Heart right ventricle (tissue), 16 donors: ENCODE measurements around the gene PRDM16. TPM values are rescaled to one million over a fixed set of nuclear protein-coding genes. Genes with fewer than 3 reads are reported as not detected.

Source experiments
- ATAC-seq, 8 donors: fragments of 200-7000 bp; cut with Tn5 transposase; one replicate each; pipeline ENCODE4 v1.9.1; 2020; ENCODE audit warnings: mild to moderate bottlenecking in 8 of 8, moderate library complexity in 8 of 8, moderate number of reproducible peaks in 1 of 8
- DNase-seq, 2 donors: peaks; one replicate each; pipeline ENCODE4 v3.0.0-alpha.2; 2020
- H3K27ac ChIP-seq, 10 donors: fragments of 200-600 bp; sonication (generic) in 2 of 10; one replicate each; pipeline versions ENCODE4 v1.5.0 to v1.8.0; 2020 to 2022; ENCODE audit warnings: mild to moderate bottlenecking in 3 of 10
- H3K27me3 ChIP-seq, 7 donors: fragments of 200-600 bp; one replicate each; pipeline ENCODE4 v1.8.0; 2021 to 2022; ENCODE audit warnings: mild to moderate bottlenecking in 2 of 7
- H3K36me3 ChIP-seq, 9 donors: fragments of 200-600 bp; sonication (generic) in 1 of 9; one replicate each; pipeline versions ENCODE4 v1.5.0 to v1.8.0; 2020 to 2022; ENCODE audit warnings: mild to moderate bottlenecking in 2 of 9
- H3K4me1 ChIP-seq, 9 donors: fragments of 200-600 bp; sonication (generic) in 1 of 9; one replicate each; pipeline versions ENCODE4 v1.5.0 to v1.8.0; 2020 to 2022; ENCODE audit warnings: mild to moderate bottlenecking in 4 of 9
- H3K4me3 ChIP-seq, 10 donors: fragments of 200-600 bp; sonication (generic) in 2 of 10; one replicate each; pipeline versions ENCODE4 v1.5.0 to v1.8.0; 2020 to 2022; ENCODE audit warnings: mild to moderate bottlenecking in 7 of 10, moderate library complexity in 2 of 10
- H3K9me3 ChIP-seq, 11 donors: fragments of 200-600 bp in 10 of 11; sonication (generic) in 2 of 11; one replicate each; pipeline versions ENCODE4 v1.5.0 to v1.8.0; 2013 to 2022; ENCODE audit warnings: mild to moderate bottlenecking in 2 of 11, control low read depth in 1 of 11, moderate library complexity in 1 of 11
- WGBS, 2 donors: extraction: QIAGEN DNeasy Blood & Tissue Kit; methylation state at CpG; one replicate each; pipeline ENCODE4 v1.1.7; 2013; ENCODE audit warnings: inconsistent platforms in 1 of 2; 5-methylcytosine and 5-hydroxymethylcytosine counted together
- intact Hi-C, 10 donors: fragments of 100-400 bp; cut with DNase I; formaldehyde crosslinking; loops; one replicate each; pipeline versions ENCODE4 v1.11.1 to v1.14.2; 2022
- polyA plus RNA-seq, 2 donors: library from polyadenylated mRNA; stranded (reverse); fragments of 200-250 nt; gene quantifications; one replicate each; pipeline ENCODE4 v1.2.3, GENCODE V29; 2013
- total RNA-seq, 10 donors: library from RNA; stranded (reverse); fragmentation: NEBNext Ultra II Directional in 3 of 10; extraction: Animal tissue kit (Norgen Biotek cat#: 25700) in 3 of 10; gene quantifications; one replicate each; pipeline versions ENCODE4 v1.2.1 to v1.2.4, GENCODE V29; 2021 to 2023
- TF ChIP-seq, protein P1 (sequence below), 9 donors: fragments of 200-600 bp; sonication (generic) in 2 of 9; IDR thresholded peaks; one replicate each; pipeline versions ENCODE4 v1.5.0 to v1.8.0; 2021 to 2022; ENCODE audit warnings: antibody characterized with exemption in 9 of 9, mild to moderate bottlenecking in 5 of 9, moderate library complexity in 1 of 9
- donor health status: Arrhythmogenic right ventricular cardiomyopathy.
- donor health status: ischemic (EF 13 %, LVEDD 7.1; RV severe dilation, severe dysfunction).
- donor health status: healthy with polysubstance abuse.
- donor health status: DM: no; HTN: yes; CAD: no.
- donor health status: DM: no; HTN: no; CAD: no.
- donor health status: ischemic (EF 25% LVEDD 6.9; RV normal size, moderate dysfunction).
- donor health status: ischemic (EF 25% LVEDD 5.7; RV mildly dilated, moderate dysfunction).
- donor health status: healthy.
- donor health status: DM: yes; HTN: yes; CAD: no.
- donor health status: Ischemic cardiomyopathy.
- donor health status: ischemic (EF 35%, LVEDD 5.7; RV mildly dilated, moderate dysfunction).
- donor health status: nonischemic (EF 11% LVEDD 7.7; RV severe dilation, severe dysfunction).
- donor health status: DM: yes; HTN: yes; CAD: no.
- donor health status: PGD.
- donor health status: ischemic (EF 29% LVEDD 5.4; RV normal size, mild dysfunction).
- donor health status: nonischemic (EF 23%, LVEDD 6.1; RV moderate dilation, normal function).

PRDM16 gene
- total and polyA plus RNA-seq, 12 donors, result 4.1 to 25.9 (median 14.8) TPM

DNA sequence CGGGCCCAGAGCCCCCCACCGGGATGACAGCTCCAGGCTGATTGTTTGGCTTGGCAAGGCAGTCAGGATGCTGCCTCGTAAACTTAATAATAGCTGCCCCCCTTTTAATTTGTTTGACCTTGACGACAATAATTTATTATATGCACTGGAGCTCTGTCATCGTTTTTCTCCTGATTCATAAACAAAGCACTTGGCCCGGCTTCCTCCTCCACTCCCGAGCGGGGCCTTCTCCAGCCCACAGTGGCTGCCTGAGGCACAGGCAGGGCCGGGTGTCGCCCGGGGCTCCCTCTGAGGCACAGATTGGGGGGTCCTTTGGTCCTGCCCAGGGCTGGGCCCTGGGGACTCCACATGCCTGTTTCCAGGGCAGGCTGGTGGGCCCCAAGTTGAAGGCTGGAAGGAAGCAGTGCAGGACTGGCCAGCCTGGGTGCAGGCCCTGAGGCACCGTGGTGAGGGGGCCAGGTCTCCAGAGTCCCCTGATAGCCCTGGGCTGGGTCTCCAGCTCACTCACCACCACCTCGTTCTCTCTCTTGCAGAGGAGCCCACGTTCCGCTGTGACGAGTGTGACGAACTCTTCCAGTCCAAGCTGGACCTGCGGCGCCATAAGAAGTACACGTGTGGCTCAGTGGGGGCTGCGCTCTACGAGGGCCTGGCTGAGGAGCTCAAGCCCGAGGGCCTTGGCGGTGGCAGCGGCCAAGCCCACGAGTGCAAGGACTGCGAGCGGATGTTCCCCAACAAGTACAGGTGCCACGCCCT lies 333.4 kb downstream of the PRDM16 start:
- peak in 5 of 8 donors; percentile 16 to 54 (median 43) for ATAC-seq
- TF ChIP-seq, protein P1, sequence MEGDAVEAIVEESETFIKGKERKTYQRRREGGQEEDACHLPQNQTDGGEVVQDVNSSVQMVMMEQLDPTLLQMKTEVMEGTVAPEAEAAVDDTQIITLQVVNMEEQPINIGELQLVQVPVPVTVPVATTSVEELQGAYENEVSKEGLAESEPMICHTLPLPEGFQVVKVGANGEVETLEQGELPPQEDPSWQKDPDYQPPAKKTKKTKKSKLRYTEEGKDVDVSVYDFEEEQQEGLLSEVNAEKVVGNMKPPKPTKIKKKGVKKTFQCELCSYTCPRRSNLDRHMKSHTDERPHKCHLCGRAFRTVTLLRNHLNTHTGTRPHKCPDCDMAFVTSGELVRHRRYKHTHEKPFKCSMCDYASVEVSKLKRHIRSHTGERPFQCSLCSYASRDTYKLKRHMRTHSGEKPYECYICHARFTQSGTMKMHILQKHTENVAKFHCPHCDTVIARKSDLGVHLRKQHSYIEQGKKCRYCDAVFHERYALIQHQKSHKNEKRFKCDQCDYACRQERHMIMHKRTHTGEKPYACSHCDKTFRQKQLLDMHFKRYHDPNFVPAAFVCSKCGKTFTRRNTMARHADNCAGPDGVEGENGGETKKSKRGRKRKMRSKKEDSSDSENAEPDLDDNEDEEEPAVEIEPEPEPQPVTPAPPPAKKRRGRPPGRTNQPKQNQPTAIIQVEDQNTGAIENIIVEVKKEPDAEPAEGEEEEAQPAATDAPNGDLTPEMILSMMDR (IDR thresholded peaks at IDR 0.05), result no peak
- intact Hi-C loops, result loop anchor here in 1 of 10 donors (10.0 kb wide), 1 partner anchor 338 kb away; the partner anchor contains the start of gene PRDM16
- DNase-seq, result no peak
- Histone ChIP-seq H3K36me3 (peaks cover 0 to 31% (median 0%) of the 10 kb centered on the region in 9 donors), H3K27ac (peak overlapping the region in 4 of 10 donors; percentile 41 to 50 (median 48)), H3K9me3 (no peaks in the 10 kb centered on the region), H3K27me3 (no peaks in the 10 kb centered on the region), H3K4me1 (peaks cover 0 to 36% (median 13%) of the 10 kb centered on the region in 9 donors), H3K4me3 (no peak overlapping the region)
- 67 to 72% methylated on average over 29 of the region's 29 CpGs for WGBS, 2 donors

DNA sequence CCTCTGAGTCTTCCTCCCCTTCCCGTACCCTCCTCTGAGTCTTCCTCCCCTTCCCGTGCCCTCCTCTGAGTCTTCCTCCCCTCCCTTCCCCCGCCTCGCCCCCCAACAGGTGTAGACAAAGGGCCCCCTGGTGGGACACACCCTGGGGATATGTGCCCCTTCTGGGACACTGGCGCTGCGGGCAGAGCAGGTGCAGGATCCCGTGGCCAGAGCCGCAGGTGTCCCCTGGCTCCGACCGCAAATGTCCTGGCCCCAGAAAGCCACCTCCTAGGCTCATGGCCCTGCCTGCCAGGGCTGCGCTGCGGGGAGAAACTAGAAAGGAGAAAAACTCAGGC lies 334.0 kb downstream of the PRDM16 start:
- intact Hi-C loops, result loop anchor here in 1 of 10 donors (10.0 kb wide), 1 partner anchor 338 kb away; the partner anchor contains the start of gene PRDM16
- Histone ChIP-seq H3K4me1 (peaks cover 0 to 36% (median 13%) of the 10 kb centered on the region in 9 donors), H3K4me3 (no peak overlapping the region), H3K27me3 (no peaks in the 10 kb centered on the region), H3K9me3 (no peaks in the 10 kb centered on the region), H3K36me3 (peaks cover 0 to 31% (median 0%) of the 10 kb centered on the region in 9 donors), H3K27ac (peak overlapping the region in 1 of 10 donors; percentile 41)
- TF ChIP-seq, protein P1 (IDR thresholded peaks at IDR 0.05), result no peak
- 76 to 86% methylated on average over 9 to 12 of the region's 12 CpGs for WGBS, 2 donors
- ATAC-seq (no peak), DNase-seq (no peak)

DNA sequence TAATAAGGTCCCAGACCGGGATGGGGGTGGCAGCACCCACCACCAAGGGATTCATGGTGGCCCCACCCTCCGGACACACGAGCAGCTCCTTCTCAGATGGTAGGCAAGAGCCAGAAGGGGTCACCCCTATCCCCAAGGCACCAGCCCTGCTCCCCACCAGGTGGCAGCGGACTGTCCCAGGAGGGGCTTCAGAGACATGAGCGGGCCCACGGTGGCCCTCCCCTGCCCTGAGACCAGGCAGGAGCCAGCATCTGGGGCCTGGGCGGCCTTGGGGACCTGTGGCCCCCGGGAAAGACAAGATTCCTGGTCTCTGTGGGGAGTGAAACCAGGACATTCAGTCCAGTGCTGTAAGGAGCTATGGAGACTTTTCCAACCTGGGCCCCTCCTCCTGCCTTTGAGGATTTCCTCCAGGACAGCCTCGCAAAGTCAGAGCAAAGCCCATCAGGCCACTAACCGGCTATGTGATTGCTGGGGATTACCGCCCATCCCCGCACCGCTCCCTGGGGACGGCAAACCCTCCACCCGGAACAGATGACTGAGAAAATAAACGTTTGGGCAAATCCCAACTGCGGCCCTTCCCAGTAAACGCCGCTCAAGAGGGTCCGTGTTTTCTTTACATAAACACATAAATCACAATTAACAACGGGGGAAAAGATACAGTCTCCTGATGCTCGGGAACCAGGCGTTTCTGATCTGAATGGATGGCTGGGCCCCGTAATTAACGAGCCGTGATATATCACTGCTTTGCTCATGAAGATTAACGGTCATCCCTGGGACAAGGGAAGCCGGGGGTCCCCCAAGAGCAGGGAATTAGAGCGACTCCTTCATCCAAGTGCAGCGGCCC lies 334.6 kb downstream of the PRDM16 start:
- Histone ChIP-seq H3K4me1 (peaks cover 0 to 36% (median 13%) of the 10 kb centered on the region in 9 donors), H3K27ac (no peak overlapping the region), H3K36me3 (peaks cover 0 to 31% (median 0%) of the 10 kb centered on the region in 9 donors), H3K9me3 (no peaks in the 10 kb centered on the region), H3K4me3 (no peak overlapping the region), H3K27me3 (no peaks in the 10 kb centered on the region)
- DNase-seq (no peak), ATAC-seq (no peak)
- intact Hi-C loops, result loop anchor here in 1 of 10 donors (10.0 kb wide), 1 partner anchor 339 kb away; the partner anchor contains the start of gene PRDM16
- 70 to 75% methylated on average over 30 of the region's 30 CpGs for WGBS, 2 donors
- TF ChIP-seq, protein P1 (IDR thresholded peaks at IDR 0.05), result peak in 4 of 9 donors; percentile 14 to 37 (median 15)

DNA sequence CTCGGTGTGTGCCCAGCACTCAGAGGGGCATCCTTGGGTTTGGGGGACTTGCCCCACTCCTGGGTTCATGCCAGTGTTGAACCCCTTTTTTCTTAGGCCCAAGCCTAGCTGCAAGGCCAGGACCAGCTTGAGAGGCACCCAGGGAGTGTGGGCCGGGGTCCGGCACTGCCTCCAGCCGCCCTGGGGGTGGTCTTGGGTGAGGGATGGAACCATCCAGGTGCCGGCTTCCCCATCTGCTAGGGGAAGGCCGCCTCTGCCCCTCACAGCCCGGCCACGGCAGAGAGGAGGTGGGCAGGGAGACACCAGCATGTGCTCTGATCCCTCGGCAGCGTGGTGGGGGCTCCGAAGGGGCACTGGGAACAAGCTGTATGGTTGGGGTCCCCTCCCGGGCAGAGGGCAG lies 335.3 kb downstream of the PRDM16 start:
- no peak for DNase-seq
- no peaks in the 10 kb centered on the region for H3K27me3 ChIP-seq
- 89 to 96% methylated on average over 12 of the region's 12 CpGs for WGBS, 2 donors
- no peaks in the 10 kb centered on the region for H3K9me3 ChIP-seq
- intact Hi-C loops, result loop anchor here in 1 of 10 donors (10.0 kb wide), 1 partner anchor 340 kb away; the partner anchor contains the start of gene PRDM16
- H3K4me1 ChIP-seq, result peaks cover 0 to 34% (median 13%) of the 10 kb centered on the region in 9 donors
- no peak overlapping the region for H3K27ac ChIP-seq
- no peak for ATAC-seq
- H3K4me3 ChIP-seq, result no peak overlapping the region
- TF ChIP-seq, protein P1 (IDR thresholded peaks at IDR 0.05), result no peak
- peaks cover 0 to 31% (median 0%) of the 10 kb centered on the region in 9 donors for H3K36me3 ChIP-seq
